Omental fat pad (tissue), 4 donors: Measurements from ENCODE around the gene FIBIN. TPM values are rescaled to one million over a fixed set of nuclear protein-coding genes. Genes with fewer than 3 reads are reported as not detected.
A peak's percentile ranks its signal among the peaks of the same experiment; 100 is the strongest.
"Not testable (repeated sequence)": the region's sequence is repeated elsewhere in the genome, so short reads cannot be mapped to it uniquely, and the experiment has no call there.

Experiments used
- ATAC-seq: fragments of 150-250 bp; one replicate; pipeline ENCODE4 v1.9.1; 2016; ENCODE audit warnings: mild to moderate bottlenecking, moderate library complexity; ENCODE audit not compliant: low FRiP score
- DNase-seq: peaks from one replicate; pipeline ENCODE4 v3.0.0-alpha.2; 2019; ENCODE audit warnings: low spot score
- total RNA-seq, 4 donors: library from RNA; depleted of rRNA; stranded (reverse); fragments of >200 nt; gene quantifications; one replicate each; pipeline ENCODE4 v1.1.0, GENCODE V29; 2016
- TF ChIP-seq, protein P1 (sequence below), 3 donors: fragments of 450-650 bp; IDR thresholded peaks; one replicate each; pipeline ENCODE4 v1.5.1; 2016 to 2017; ENCODE audit warnings: antibody characterized with exemption in 3 of 3, mild to moderate bottlenecking in 3 of 3, moderate library complexity in 2 of 3

FIBIN gene
- total RNA-seq, 4 donors from 2014 or later: 8.9 to 31.8 (median 24.8) TPM

DNA sequence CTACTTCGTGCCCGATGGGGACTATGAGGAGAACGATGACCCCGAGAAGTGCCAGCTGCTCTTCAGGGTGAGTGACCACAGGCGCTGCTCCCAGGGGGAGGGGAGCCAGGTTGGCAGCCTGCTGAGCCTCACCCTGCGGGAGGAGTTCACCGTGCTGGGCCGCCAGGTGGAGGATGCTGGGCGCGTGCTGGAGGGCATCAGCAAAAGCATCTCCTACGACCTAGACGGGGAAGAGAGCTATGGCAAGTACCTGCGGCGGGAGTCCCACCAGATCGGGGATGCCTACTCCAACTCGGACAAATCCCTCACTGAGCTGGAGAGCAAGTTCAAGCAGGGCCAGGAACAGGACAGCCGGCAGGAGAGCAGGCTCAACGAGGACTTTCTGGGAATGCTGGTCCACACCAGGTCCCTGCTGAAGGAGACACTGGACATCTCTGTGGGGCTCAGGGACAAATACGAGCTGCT, 751 bp downstream of the FIBIN start:
- TF ChIP-seq, protein P1, sequence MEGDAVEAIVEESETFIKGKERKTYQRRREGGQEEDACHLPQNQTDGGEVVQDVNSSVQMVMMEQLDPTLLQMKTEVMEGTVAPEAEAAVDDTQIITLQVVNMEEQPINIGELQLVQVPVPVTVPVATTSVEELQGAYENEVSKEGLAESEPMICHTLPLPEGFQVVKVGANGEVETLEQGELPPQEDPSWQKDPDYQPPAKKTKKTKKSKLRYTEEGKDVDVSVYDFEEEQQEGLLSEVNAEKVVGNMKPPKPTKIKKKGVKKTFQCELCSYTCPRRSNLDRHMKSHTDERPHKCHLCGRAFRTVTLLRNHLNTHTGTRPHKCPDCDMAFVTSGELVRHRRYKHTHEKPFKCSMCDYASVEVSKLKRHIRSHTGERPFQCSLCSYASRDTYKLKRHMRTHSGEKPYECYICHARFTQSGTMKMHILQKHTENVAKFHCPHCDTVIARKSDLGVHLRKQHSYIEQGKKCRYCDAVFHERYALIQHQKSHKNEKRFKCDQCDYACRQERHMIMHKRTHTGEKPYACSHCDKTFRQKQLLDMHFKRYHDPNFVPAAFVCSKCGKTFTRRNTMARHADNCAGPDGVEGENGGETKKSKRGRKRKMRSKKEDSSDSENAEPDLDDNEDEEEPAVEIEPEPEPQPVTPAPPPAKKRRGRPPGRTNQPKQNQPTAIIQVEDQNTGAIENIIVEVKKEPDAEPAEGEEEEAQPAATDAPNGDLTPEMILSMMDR (IDR thresholded peaks at IDR 0.05): no peak
- no peak for DNase-seq
- ATAC-seq: no peak

DNA sequence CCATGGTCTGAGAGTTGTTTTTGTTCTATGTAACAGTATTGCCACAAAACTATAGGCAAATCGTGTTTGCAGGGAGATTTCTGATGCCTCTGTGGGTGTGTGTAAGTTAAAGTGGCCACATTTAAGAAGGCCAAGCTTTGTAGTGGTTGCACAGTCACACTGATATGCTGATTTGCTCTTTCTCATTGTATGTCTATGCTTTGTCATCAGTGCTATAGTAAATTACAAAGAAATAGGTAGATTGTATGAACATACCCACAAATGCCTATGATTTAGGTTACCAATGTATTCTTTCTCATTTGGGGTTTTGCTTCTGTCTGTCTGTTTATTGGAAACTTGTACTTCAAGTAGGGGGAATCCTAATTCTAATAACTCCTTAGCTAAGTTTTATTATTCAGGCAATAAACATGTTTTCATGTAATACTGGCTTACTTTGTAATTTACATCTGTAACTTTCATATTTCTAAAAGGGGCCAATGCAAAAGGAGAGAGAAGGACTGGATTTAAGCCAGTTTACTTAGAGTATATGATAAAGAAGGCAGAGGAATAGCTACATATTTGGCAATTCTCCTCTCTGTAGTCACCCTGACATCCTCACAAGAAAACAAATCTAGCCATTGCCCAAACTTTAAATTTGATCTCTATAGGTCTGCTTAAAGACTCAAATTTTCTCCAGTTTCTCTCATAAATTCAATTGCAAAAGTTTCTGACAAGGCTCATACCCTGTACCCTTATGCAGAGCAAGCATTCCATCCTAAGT, 2.0 kb downstream of the FIBIN start:
- DNase-seq (no peak), ATAC-seq (no peak)
- TF ChIP-seq, protein P1 (IDR thresholded peaks at IDR 0.05): no peak

DNA sequence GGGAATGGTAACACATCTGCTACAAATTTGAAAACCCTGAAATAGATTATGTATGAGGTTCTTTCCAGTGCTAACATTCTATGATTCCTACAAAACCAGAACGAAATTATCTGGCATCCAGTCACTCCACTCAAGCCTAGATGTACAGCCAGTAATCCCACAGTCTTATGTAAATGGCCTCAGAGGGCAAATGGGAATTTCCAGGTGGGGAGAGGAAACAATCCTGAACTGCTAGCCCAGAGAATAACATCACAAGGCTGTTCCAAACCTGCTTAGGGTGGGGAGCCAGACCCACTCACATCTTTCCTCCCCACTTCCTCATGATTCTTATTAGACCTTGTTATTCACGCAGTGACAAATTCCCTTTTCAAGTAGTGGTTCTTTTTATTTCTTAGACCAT, 3.5 kb downstream of the FIBIN start:
- ATAC-seq (no peak), DNase-seq (no peak)
- TF ChIP-seq, protein P1 (IDR thresholded peaks at IDR 0.05): no peak

- DNase-seq: not testable (repeated sequence)
- ATAC-seq: peak; percentile 41
These were observed 7.3 kb downstream of the FIBIN start for GRCh38 chr11:27001136-27001730.

DNA sequence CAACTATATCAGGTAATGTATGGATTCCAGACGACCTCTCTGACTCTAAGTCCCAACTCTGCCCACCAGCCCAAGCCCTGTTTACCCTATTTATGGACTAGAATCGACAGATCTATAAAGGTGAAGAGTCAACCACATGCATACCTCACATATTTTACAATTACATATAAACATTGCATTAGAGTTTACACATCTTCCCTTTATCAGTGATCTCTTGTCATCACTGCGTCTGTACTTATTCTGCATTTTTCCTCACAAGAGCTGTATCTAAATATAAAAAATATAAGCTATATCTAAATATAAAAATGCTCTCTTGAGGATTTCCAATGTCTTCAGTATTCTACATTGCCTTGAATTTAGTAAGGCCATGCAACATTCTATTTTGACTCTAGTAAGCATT, 8.5 kb downstream of the FIBIN start:
- DNase-seq (no peak), ATAC-seq (no peak)
- TF ChIP-seq, protein P1 (IDR thresholded peaks at IDR 0.05): no peak

DNA sequence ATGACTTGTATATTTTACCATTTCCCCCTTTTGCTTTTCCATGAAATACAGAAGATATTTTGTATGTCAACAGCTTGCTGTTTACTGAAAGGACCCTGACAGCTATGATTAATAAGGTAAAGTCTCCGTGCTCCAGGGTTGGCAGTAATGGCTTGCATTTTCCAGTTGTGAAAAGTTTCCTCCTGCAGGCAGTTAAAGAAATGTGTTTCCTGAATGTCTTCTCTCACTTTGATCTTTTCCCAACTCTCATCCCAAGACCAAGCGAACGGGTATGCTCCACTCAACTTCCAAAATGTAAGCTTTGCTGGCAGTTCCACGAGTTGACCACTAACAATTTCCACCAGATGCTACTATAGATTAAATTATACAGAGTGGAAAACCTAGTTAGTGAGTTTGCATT, 8.9 kb downstream of the FIBIN start:
- ATAC-seq (no peak), DNase-seq (no peak)
- TF ChIP-seq, protein P1 (IDR thresholded peaks at IDR 0.05): no peak

GRCh38 chr11:27004103-27004502, 10.2 kb downstream of the FIBIN start:
- DNase-seq (no peak), ATAC-seq (no peak)
- TF ChIP-seq, protein P1 (IDR thresholded peaks at IDR 0.05): no peak
